ENCODE data around the gene TXK.
A peak's percentile ranks its signal among the peaks of the same experiment; 100 is the strongest.

Gene TXK

DNA sequence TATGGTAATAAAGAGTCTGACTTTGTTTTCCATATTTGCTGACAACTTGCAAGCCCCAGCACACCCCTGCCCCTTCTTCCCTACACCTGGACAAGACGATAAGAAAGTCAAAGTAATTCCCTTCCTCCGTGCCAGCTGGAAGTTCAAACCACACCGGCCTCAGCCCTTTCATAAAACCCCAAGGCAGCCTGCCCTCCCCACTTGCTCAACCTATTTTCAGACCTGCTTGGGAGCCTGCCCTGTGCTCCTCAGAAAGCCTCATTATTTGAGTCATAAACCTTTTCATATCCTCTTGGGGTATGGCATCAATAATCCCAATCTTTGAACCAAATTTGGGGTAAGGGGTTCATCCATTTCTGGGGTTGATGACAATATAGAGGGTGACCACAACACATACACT lies 88.0 kb downstream of the TXK start:
- DNase-seq = no peak

DNA sequence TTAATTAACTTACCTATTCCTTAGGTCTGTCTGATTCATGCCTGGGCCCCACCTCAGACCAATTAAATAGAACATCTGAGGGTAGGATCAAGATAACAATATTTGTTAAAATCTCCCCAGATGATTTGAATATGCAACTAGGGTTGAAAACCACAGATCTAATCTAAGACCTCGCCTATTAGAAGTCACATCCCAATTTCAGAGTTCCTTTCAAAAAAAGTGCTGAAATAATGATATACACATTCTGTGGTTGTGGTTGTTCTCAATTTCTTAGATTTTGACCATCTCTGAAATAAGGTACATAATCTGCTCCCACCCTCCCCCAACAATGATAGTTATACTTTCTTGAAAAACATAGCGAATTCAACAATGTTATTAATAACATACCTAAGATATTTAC lies 89.8 kb downstream of the TXK start:
- no peak for DNase-seq

DNA sequence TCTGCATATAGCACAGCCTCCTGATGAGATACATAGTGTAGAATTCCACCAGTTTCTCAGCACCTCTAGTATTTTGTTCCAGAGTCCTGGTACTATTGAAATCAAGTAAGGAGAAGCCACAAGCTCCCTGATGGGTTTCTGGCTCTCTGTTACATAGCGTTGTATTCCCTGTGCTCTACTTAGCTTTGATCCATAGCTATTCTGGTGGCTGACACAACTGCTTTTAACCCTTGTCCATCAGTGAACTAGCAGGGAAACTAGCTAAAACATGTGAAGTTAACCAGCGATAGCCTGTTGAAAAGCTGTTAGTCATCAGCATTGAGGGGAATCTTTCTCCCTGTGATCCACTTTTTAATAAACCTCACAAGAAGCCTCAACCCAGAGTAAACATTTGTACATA lies 90.5 kb downstream of the TXK start:
- no peak for DNase-seq

DNA sequence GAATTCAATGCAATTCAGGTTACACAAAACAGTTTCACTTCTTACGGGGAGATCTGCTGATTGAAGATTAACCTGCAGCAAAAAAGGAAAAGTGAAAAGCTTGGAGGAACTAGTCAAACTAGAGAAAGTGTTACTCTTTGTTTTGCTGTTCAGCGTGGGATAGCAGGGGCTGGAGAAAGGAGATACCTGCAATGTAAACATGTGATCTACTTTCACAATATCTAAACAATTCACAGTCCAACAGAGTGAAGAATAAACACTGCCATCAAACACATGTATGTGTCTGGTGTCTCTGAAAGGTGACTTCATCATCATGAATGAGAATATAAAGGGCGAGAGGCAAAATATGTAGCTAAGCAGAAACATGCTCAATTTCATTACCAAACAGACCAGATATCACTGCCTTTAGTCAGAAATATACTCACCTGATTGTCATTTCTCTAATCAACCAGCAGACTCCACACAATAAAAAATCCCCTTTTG lies 91.0 kb downstream of the TXK start:
- no peak for DNase-seq

DNA sequence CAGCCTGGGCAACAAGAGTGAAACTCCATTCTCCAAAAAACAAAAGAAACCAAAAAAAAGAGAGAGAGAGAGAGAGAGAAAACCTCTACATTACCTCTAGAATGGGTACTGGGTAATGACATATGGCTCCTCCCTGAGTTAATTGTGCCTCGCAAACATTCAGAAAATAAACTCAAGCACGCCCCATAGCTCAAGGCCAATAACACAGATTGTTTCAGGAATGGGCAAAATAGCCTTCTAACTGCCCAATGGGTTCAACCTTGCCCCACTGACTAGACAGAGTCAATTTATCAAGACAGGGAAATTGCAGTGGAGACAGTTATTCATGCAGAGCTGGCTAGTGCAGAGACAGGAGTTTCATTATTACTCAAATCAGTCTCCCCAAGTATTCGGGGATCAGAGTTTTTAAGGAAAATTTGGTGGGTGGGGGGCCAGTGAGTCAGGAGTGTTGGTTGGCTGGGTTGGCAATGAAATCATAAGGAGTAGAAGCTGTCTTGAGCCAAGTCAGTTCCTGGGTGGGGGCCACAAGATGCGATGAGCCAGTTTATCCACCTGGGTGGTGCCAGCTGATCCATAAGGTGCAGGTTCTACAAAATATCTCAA lies 92.4 kb downstream of the TXK start:
- no peak for DNase-seq

DNA sequence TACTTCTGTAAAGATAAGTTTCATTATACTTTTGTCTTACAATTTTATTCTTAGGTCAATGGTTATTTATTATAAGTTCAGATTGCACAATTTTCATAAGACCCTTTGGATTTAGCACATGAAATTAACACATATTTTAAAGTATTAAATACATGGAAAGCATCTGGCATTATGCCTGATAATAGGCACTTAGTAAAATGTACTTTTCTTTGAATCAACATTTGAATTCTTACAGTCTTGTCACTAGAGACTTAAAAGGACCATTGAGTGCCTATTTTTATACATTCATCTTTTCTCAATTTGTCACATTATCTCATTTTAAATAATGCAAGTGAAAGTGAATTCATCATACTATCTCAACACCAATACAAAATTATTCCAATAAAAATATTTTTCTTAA lies 94.5 kb downstream of the TXK start:
- no peak for DNase-seq

DNA sequence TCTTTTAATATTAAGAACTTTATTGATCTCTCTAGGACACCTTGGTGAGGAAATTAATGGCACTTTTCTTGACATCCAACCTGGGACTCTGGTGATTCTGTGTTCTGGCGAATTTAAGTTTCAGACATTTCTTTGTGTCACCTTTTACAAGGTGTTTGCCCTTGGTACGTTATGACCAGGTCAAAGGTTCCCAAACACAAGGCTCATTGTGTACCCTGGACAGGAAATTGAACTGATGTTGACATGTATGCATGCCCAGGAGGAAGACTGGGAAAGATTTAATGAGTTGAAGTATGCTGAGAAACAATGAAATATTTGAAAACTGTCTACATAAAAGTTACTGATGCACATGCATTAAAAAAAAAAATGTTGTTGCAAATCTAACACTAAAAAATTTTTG lies 95.4 kb downstream of the TXK start:
- DNase-seq = no peak

DNA sequence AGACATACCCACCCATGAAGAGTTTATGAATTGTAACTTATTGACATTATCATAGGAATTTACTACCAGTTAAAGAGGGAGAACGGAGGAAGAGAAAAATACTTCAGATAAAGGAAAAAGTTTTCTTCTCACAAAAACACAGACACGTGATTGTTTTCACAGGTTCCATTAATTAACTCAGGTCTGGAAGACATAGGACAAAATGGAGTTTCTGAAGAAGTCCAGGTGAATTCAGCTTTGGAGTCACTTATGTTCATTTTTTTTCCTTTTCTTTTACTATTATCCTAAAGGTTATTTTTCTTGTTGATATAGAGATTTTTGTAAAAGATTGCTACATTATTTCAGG lies 97.0 kb downstream of the TXK start:
- DNase-seq = no peak

DNA sequence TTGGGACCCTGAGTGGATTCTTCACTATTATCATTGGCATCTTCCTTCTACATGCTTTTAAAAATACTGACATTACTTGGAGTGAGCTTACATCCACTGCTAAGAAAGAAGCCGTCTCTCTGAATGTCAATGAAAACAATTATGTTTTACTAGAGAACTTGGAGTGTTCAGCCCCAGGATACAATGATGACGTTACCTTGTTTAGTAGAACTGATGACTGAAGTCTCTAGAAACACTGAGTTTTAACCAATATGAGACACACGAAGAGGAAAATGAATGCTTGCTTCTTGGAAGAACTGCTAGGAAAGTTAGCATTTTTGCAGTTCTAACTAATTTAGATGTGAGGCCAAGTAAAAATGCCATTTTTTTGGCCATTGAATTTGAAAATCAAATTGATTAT lies 98.1 kb downstream of the TXK start:
- DNase-seq = no peak

DNA sequence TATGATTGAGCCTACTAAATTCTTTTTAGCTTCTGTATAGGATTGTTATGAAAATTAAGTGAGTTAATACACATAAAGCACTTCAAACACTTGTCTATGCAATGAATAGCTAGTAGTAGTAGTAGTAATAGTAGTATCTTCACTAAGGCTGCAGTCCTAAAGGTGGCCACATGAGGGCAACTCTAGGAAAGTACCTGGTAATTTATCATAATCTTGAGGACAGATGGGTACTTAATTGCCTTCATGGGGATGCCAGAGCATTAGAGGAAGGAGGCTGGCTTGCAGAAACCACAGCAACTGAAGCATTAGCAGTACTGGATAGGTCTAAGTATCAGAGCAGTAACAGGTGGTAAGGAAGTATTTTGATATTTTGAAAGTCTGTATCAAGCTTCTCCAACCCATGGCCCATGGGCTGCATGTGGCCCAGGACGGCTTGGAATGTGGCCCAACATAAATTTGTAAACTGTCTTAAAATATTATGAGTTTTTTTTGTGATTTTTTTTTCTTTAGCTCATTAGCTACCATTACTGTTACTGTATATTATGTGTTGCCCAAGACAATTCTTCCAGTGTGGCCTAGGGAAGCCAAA lies 100.1 kb downstream of the TXK start:
- peak; percentile 49 for DNase-seq

DNA sequence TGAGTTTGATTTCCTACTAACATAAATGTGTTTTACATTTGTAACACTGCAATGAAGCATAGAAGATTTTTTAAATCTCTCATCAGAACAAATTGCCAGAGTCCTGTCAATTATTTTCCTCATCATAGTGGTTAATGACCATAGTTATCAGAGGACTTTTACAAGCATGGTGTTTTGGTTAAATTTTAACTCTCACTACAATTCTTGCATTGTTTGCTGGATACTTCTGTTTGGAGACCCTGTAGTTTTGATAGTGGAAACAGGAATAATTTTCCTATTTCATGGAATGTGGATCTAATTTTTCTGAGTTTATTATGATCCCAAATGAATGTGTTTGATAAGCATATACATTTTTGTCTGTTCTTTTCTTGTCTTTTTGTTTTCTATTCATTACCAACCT lies 100.6 kb downstream of the TXK start:
- no peak for DNase-seq

DNA sequence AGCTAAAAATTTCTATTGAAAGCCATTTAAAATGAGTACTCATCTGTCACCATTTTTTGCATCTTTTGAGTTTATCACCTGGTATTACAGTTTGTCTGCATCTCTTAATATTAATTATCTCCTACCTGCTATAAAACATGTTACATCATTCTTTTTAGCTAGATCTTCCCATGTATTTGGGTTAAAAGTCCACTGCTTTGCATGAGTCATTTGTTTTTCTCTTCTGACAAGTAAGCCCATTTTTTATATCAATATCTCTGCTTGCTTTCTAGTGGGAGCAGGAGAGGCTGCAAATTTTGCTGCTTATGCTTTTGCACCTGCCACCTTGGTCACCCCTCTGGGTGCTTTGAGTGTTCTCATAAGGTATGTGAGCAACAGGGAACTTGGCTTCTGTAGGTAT lies 101.3 kb downstream of the TXK start:
- no peak for DNase-seq

DNA sequence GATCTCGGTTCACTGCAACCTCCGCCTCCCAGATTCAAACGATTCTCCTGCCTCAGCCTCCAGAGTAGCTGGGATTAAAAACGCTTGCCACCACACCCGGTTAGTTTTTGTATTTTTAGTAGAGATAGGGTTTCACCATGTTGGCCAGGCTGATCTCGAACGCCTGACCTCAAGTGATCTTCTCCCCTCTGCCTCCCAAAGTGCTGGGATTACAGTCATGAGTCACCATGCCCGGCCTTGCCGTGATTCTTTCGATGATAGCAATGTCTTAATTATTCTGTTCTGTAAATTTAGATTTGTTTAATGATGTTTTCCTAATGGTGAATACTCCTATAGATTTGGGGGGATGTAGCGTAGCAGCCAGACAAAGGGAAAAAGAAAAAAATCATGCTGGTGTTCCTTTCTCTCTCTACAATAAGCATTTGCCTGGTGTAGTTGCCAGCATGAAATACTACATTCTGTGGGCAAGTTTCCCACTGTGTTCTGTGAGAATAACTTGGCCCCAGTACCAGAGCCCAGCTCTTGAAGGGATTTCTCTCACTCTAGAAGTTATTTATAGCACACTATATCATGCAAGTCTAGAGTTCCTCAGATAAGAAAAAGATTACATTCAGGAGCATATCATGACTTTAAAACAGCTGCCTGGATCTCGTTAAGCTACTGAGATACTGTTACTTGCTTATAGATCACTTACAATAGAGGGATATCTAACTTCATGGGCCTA lies 102.1 kb downstream of the TXK start:
- DNase-seq = no peak

DNA sequence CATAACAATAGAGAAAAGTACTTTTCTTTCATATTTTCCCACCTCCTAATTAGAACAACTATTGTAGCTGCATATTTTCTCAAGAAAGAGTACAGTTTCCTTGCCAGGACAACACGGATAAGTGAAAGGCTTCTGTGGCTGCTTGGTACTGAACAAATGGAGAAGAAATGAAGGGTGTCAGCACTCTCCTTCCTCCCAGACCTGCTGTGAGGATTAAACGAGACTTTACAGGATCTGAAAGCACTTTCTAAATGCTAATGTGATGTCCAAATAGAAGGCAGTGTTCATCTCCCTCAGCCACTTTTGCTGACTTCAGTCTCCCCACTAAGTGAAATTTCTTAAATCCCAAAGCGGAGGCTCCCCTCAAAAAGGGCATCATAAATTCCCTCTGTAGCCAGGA lies 103.6 kb downstream of the TXK start:
- no peak for DNase-seq

DNA sequence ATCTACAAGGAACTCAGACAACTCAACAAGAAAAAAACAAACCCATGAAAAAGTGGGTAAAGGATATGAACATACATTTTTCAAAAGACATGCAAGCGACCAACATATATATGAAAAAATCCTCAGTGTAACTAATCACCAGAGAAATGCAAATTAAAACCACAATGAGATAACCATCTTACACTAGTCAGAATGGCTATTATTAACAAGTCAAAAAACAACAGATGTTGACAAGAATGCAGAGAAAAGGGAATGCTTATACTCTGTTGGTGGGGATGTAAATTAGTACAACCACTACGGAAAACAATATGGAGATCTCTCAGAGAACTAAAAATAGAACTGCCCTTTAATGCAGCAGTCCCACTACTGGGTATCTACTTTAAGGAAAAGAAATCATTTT lies 105.4 kb downstream of the TXK start:
- DNase-seq = no peak

DNA sequence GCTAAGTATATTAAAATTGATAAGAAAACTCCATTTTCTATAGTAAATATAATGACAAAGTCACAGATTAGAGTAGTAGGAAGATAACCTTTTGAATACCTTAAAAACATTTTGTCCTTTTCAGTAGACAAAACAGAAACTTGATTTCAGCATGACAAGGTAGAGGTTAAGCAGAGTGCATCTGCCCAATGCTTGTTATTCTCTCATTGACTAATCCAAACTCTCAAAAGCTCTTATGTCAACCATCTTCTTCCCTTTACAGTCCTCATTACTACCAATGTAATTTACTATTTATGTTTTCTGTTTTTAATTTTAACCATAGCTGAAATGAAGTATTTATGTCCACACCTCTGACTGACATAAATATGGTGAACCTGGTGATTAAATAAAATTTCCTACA lies 106.4 kb downstream of the TXK start:
- no peak for DNase-seq

DNA sequence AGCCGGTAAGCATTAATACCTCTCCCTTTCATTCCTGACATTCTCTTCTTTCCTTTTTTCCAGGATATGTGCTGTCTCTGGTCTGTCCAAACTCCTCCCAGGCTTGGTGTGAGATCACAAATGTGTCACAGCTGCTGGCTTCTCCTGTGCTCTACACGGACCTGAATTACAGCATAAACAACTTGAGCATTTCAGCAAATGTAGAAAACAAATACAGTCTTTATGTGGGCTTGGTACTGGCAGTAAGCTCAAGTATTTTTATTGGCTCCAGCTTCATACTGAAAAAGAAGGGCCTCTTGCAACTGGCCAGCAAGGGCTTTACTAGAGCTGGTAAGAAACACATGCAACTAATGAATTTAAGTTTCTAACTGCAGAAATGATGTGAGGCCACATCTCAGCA lies 109.0 kb downstream of the TXK start:
- DNase-seq = no peak

DNA sequence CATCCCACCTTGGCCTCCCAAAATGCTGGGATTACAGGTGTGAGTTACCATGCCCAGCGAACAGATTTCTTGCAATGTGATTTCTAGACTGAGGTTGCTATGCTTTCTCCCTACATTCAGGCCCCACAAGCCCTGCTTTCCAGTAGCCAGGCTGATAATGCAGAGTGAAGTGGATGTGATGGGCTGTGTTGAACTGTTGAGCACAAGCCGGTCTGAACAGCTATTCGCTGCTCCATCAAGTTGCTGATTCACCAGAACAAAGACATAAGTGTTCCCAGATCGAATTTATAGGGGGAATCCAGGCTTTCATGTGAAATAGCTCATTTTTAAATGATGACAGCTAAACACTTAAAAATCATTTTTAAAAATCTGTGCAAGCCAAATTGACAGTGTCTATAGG lies 109.5 kb downstream of the TXK start:
- no peak for DNase-seq

DNA sequence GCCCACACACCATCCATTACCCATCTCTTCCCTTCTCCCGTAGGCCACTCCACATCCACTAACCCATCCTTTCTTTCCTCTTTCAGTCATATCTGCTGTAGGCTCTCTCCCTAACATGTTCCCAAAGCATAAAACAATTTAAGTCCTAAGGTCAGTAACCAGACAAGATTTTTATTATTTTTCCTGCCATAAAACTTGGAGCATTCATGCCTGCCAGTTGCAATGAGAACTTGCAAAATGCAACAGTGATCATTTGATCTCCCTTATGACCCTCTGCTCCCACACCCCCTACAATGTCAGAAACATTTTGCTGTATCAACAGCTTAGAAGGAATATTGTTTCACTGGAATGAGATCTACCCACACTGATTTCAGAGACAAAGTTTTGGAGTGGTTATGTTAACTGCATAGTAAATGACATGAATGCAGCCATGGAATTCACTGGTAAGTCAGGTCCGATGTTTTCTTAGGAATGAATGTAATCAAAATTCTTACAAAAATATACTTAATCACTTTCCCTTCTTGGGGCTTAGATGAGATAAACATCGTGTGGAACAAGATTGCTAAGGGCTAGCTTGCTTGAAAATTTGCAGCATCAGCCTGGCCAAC lies 111.8 kb downstream of the TXK start:
- no peak for DNase-seq

DNA sequence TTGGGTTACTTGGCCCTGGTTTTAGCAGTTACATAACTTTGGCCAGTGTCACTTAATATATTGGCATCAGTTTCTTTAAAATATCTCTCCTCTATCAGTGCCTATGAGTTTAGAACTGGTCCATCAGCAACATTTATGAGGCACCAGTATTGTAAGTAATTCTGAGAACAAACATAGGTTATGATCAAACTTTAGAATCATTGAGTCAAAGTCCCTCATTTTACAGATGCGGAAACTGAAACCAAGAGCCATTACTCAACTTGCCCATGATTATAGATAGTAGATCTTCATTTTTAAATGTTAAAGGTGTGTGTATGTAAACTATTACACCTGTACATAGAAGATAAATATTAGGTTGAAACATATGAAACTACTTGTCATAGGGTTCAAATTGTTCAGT lies 113.0 kb downstream of the TXK start:
- DNase-seq = no peak

DNA sequence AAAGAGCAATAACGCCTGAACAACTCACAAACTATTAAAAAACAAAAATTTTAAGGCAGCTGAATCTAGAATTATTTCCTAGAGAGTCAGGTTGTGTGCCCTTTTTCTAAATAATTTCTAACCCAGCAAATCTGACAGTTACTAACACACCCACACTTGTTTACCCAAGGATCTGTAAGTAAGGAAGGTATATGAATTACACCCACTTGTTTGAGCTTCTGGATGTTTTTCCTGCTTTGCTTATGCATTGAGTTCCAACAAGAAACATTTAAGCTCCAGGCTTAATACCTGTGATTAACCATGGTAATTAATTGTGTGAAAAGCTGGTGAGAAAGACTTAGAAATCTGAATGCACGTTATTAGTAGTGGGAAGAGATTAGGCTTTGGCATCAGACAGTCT lies 115.9 kb downstream of the TXK start:
- DNase-seq = no peak

DNA sequence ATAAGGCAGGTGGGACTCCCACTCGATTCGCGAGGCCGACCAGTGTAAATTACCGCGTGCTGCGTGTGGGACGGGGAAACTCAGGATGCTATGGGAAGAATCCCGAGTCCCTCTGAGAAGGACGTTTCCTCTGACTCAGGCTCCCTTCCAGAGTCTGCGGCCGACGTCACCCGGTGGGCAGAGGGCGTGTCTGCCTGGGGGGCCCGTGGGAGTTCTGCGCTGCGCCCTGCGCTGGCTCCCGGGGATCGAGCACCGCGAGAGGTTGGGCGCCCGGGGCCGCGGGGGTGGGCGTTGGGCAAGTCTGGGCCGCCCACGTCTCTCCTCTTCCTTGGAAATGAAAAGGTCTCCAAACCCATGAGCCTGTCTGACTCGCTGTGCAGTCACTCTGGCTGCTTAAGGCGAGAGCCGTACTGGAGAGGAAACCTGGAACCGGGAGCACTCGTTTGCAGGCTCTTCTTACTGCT lies 116.9 kb downstream of the TXK start:
- DNase-seq = peak; percentile 29
